HG03558 (cell line): ENCODE measurements around the gene DHCR24.
"Not testable (repeated sequence)": the region's sequence is repeated elsewhere in the genome, so short reads cannot be mapped to it uniquely, and the experiment has no call there.

ENCODE experiments used
- ATAC-seq: cut with Tn5 transposase; IDR thresholded peaks from one replicate; pipeline ENCODE4 v1.9.1; 2021; ENCODE audit warnings: moderate number of reproducible peaks; ENCODE audit not compliant: unreplicated experiment; ENCODE audit errors: extremely low read depth

Gene DHCR24

DNA sequence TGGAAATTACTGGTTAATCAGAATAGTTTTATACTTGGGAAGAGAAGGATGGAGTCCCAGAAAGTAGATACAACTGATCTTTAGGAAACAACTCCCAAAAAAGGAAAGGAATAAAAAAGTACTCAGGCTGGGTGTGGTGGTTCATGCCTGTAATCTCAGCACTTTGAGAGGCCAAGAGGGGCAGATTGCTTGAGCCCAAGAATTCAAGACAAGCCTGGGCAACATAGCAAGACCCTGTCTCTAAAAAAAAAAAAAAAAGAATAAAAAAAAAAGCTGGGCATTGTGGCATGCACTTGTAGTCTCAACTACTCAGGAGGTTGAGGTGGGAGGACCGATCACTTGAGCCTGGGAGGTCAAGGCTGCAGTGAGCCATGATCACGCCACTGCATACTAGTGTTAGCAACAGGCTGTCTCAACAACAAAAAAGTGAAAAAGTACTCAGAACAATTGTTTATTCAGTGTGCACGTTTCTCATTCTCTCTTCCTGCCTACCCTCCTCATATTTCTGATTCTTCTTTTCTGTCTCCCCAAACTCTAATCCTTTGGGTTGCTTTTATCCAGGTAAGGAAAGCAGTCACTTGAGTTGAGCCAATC is 2.2 kb upstream of the DHCR24 start:
- ATAC-seq: no peak

DNA sequence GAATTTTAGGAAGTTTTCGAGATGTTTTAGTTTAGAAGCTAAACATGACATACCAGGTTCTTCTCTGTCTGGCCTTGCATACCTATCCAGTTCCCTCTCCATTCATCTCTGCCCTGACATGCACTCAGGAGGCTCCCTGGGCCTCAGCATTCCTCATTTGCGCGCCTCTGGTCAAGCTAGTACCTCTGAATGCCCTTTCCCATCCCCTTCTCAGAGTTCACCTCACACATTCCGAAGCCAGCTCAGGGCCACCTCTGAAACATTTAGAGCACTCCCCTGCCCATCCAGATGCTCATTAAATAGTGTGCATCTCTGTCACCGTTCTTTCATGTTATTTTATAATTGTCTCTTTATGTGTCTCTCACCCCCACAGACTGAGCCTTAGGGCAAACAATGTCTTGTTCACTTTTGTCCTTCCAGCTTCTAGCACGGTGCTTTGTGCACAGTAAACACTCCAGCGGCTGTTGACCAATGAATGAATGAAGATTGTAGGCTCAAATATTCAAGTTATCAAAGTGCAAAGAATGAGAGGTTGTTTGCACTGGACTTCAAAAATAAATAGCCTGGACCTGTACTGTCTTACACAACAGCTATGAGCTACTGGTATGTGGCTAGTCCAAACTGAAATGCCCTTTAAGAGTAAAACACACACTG is 1.2 kb upstream of the DHCR24 start:
- ATAC-seq: no peak

DNA sequence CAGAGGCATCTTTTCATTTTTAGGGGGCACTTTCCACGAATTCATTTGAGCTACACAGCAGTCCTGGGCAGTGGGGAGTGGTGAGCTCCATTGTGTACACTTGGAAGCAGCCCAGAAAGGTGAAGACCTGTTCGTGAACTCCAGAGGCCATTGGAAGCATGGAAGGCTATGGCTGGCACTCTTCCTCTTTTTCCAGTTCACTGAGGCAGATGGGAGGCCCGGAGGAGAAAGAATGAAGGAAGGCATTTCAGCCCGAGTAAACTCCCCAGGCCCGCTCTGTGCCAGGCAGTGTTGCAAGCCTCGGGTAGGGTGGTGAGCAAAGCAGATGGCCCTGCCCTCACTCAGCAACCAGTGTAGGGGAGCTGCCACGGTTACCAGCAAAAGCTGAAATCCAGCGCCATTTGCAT is 673 bp upstream of the DHCR24 start:
- ATAC-seq: no peak

DNA sequence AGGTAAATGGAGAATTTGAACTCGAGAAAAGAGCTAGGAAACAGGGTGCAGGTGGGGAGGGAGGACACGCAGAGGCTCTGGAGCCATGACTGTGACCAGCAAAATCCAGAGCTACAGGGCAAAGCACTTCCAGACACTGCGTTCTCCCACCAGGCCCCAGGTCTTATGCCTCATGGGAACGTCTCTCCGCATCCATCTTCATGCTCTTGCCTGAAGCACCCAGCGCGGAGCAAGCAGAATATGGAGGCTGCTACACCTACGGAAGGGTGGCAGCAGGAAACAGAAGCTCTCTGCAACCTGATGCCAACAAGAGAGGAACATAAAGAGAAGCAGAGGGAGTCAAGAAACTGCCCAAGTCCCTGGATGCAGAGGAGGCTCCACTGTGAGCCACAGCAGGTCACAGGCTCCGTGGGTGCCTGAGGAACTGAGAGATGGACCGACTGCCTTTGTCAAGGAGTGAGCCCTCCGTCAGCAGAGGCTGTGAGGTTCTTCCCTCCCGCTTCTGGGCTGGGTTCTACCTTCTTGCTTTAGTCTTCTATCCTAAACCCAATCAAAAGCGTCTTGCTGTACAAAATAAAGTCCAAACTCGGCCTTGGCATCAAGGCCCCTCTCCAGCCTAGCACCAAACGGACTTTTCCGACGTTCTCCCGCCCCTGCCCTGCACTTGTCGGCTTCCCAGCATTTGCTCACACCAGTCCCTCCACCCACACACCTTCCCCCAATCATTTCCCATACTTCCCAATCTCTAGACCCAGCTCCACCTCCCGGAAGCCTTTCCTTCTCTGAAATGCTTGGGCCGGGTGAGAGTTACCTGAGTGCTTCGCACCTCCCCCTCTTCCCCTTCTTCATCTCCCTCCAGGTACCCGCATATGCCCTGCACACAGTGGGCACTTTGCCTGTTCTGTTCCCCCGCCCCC is 930 bp downstream of the DHCR24 start:
- ATAC-seq: no peak

DNA sequence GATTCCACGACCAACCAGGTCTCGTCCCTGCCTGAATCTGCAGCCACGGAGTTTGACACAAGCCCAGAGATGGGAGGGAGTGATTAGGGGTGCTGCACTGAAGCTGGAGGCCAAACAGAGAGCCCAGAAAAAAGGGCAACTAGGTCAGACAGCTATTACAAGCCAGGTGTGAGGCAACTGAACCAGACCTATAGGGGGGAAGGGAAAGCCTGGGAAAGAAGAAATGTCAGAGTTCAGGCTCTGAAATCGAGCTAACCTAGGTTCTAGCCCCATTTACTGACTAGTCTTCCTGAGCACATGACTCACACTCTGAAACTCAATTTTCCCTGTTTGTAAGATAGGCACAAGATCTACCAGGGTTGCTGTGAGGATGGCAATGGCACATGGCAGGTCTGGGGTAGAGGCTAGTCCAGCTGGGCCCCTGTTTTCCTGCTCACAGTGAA is 1.7 kb downstream of the DHCR24 start:
- no peak for ATAC-seq

DNA sequence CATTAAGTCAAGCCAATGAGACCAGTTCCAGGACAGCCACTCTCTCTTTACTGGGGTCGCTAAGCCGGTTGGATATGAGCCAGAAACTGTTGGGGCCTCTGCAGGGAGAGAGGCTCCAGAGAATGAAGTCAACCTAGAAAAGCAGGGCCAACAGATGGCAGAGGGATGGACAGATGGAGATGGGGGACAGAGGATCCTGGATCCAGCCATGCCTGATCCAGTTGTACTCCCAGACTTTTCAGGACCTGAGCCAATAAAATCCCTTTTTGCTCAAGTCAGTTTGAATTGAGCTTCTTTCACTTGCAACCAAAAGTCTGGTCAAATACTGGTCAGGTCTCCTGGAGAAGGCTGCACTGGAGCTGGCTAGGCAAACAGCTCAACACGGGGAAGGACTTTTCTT is 2.2 kb downstream of the DHCR24 start:
- no peak for ATAC-seq

DNA sequence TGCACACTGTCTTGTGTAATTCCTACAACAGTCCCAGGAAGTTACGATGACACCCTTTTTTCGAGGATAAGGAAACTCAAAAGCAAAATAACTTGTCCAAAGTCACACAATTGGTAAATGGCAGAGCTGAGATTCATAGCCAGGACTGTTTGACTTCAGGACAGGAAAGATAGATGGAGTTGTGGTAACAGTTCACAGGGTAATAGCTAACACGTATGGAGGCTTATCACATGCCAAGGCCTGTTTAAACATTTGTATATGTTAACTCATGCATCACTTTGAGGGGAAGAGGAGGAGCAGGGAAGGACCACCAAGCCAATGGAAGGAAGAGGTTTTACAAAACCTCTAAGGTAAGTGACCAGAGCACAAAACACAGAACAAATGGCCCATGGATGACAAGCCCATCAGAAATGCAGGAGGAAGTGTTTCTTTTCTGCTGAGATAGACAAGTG is 2.8 kb downstream of the DHCR24 start:
- ATAC-seq: no peak

DNA sequence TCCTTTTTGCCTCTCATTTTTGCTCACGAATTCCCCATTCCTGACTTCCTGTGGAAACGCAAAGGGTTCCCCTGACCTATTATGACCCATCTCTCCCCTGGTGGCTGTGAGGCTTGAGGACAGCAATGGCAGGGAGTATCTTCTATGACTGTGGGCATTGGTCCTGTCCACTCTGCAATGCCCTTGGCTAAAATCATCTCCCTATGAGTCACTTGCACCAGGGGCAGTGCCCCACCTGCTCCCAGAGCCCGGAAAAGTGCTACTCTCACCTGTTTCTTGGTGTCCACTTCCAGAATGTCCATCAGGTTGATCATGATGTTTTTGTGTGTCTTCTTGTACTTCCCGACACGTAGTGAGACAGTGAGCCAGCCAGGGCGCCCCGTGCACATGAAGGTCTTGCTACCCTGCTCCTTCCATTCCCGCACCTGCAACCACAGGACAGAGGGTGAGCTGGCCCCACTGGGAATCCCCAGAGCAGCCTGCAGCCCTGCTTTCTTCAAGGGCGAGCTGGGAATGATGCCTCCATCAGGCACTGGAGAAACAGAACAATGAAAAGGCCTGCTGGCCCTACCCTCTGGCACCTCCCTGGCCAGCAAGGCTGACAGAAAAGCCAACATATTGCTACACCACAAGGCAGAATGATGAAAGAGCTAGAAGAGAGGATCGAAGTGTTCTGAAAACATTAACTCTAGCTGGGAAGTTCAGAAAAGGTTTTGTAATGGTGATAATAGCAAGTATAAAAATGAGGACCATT is 3.5 kb downstream of the DHCR24 start:
- no peak for ATAC-seq

DNA sequence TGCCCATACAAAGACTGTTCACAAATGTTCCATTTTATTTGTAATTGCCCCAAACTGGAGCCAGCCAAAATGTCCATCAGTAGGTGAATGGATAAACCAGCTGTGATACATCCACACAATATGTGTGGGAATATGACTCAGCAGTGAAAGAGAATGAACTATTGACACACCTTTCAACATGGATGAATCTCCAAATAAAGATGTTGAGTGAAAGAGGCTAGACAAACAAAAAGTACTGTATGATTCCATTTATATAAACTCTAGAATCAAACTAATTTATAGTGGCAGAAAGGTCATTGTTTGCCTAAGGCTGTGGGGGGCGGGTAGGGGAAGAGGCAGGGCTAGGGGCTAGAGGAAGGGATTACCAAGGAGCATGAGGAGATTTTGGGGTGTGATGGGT is 4.5 kb downstream of the DHCR24 start:
- ATAC-seq: no peak

DNA sequence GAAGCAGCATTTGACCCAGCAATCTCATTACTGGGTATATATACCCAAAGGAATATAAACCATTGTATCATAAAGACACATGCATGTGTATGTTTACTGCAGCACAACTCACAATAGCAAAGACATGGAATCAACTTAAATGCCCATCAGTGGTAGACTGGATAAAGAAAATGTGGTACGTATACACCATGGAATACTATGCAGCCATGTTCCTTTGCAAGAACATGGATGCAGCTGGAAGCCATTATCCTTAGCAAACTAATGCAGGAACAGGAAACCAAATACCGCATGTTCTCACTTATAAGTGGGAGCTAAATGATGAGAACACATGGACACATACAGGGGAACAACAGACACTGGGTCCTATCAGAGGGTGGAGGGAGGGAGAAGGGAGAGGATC is 5.4 kb downstream of the DHCR24 start:
- ATAC-seq: not testable (repeated sequence)

DNA sequence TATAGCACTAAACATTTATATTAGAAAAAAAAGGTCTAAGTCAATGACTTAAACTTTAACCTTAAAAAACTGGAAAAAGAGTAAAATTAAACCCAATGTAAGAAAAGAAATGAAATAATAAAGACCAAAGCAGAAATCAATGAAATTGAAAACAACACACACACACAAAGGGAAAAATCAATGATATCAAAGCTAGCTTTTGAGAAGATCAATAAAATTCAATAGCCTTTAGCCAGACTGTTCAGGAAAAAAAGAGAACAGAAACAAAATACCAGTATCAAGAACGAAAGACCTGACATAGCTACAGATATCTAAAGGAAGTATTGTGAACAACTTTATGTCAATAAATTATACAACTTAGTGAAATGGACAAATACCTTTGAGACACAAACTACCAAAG is 7.1 kb downstream of the DHCR24 start:
- no peak for ATAC-seq

DNA sequence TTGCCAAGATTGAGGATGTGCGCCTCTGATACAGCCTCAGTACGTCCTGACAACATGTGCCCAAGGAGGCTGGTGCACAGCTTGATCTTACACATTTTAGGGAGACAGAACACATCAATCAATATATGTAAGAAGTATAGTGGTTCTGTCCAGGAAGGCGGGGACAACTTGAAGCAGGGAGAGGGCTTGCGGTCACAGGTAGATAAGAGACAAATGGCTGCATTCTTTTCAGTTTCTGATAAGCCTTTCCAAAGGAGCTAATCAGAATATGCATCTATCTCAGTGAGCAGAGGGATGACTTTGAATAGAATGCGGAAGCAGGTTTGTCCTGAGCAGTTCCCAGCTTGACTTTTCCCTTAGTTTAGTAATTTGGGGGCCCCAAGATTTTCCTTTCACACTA is 10.2 kb downstream of the DHCR24 start:
- no peak for ATAC-seq

DNA sequence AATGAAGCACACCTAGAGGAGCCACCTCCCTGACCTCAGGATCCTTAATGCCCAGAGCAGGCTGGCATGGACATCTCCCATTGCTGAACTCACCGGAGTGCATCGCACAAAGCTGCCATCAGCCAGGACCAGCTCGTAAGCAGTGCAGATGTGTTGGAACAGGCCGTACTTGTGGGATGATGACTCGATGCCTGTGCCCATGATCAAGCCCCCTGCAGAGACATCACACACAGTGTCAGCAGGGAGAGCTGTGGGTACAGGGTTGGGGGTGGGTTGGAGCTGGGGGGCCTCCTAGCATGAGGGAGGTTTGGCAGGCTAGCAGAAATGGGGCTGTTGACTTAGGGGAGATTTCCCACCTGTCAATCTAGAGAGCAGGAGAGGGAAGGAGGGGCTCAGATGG is 12.0 kb downstream of the DHCR24 start:
- no peak for ATAC-seq

DNA sequence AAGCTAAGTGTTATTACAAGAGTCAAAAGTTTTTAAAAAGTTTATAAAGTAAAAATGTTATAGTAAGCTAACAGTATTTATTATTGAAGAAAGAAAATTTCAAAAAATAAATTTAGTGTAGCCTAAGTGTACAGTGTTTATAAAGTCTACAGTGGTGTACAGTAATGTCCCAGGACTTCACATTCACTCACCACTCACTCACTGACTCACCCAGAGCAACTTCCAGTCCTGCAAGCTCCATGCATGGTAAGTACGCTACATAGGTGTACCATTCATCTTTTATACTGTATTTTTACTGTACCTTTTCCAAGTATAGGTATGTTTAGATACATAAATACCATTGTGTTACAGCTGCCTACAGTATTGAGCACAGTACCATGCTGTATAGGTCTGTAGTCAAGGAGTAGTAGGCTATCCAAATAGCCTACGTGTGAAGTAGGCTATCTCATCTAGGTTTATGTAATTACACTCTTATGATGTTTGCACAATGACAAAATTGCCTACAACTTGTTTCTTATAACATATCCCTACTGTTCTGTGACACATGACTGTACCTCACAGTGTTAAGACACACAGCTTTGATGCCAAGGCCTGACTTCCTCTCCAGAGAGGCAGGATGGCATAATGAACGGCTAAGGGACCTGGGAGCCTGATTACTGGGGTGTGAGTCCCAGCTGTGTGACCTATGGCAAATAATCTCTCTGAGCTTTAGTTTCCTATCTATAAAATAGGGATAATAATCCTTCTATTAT is 12.7 kb downstream of the DHCR24 start:
- no peak for ATAC-seq

DNA sequence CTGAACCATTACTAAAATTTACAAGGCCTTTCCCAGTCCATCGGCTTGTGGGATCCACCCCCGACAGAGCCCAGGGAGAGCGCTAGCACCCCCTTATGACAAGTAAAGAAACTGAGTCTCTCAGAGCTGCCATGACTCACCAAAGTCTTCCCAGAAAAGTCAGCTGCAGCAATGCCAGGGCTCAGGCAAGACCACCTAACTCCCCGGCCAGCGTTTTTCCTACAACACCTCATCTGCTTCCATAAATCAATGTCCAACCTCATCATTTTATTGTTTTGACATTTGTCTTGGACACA is 15.0 kb downstream of the DHCR24 start:
- ATAC-seq: no peak

DNA sequence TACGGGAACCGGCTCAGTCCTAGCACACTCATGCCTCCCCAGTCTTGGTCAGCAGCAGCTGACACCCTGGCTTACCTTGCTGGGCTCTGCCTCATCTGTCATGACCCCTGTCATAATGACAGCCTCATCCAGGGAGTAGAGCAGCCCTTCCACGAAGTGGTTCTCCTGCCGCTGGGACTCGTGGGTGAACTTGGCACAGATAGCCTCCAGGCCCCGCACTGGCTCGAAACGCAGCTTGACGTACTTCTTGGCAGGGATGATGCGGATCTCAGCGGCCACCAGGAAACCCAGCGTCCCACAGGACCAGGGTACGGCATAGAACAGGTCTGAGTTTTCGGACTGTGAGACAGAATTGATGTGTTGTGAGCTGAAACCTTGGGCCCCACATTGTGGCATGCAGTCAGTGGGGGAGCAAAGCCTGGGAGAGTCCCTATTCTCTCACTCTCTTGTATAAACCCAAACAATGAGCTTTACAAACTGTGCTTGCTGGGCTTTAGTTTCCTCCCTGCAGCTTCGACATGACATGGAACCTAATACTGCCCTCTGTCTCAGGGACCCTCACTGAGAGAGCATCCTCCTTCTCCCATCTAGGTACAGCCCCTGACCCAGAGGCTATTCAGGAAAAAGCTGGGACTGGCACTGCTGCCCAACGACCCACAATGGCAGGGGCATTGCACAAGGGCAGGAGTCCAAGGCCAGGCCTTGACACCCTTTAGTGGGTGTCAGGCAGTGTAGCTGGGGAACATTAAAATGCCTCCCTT is 15.5 kb downstream of the DHCR24 start:
- ATAC-seq: no peak

DNA sequence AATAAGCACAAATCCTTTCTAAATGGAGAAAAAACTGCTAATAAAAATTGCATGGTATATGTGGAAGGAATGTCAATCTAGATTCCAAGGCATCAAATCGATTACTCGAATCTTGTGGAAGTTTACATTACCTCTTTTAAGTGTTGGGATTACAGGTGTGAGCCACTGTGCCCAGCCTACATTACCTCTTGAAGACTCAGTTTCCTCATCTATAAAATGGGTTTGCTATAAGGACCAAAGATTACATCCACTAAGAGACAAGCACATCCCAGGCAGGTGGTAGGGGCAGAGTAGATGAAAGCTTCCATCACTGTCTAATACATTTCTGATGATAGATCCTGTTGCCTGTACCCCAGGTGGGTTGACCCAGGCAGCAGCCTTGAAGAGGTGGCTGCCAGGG is 16.1 kb downstream of the DHCR24 start:
- no peak for ATAC-seq

DNA sequence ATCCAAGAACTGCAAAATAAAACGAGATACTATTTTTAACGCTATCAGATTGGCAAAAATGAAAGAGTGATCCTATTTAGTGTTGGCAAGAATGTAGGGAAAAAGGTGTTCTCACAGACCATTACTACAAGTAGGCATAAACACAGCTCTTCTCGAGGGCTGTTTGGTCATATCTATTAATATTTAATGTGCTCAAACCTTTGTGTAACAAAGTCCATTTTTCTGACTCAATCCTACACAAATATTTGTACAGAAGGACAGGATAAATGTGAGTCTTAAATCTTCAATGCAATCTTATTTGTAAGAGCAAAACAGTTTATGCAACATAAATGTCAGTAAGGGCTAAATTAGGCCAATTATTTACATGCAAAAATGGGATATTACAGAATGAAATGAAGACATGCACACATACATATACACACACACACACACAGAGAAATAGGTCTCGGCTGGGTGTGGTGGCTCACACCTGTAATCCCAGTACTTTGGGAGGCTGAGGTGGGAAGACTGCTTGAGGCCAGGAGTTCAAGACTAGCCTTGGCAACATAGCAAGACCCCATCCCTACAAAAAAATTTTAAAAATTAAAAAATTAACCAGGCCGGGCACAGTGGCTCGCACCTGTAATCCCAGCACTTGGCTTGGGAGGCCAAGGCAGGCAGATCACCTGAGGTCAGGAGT is 17.7 kb downstream of the DHCR24 start:
- ATAC-seq: no peak

DNA sequence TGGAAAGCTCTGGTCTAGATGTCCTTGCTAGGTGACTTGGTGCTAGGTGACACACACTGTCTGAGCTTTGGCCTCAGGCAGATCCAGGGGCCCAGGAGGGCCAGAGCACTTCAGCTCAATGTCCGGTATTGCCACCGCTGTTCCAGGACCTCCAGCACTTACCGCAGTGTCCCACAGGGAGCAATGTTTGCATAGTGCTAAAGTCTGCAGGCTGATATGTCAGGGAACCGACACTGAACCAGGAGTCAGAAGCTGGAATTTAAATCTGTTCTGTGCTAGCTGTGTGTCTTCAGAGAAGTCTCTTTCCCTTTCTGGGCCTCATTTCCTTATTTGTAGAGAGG is 19.3 kb downstream of the DHCR24 start:
- no peak for ATAC-seq
